HepG2 (cell line): Measurements from ENCODE around the gene NOXA1. TPM values are rescaled to one million over a fixed set of nuclear protein-coding genes. Genes with fewer than 3 reads are reported as not detected.

Experiments
- ARID5B ChIP-seq: IDR thresholded peaks from 2 replicates; pipeline ENCODE4 v1.4.0; 2020; ENCODE audit warnings: mild to moderate bottlenecking, missing genetic modification reagents
- ASH2L ChIP-seq: fragments of 300-600, 200-600 bp; sonication (generic); IDR thresholded peaks from 2 replicates; pipeline ENCODE4 v1.7.0; 2017; ENCODE audit warnings: low read depth, mild to moderate bottlenecking, moderate library complexity, mixed read lengths, low read length; ENCODE audit not compliant: insufficient read length
- CAMTA2 ChIP-seq: sonication (generic); formaldehyde crosslinking; IDR thresholded peaks from 2 replicates; pipeline ENCODE4 v1.4.0; 2020; ENCODE audit warnings: mild to moderate bottlenecking, missing genetic modification reagents, borderline replicate concordance
- ETV6 ChIP-seq: sonication (generic); formaldehyde crosslinking; conservative IDR thresholded peaks from 2 replicates; pipeline ENCODE4 v1.4.0; 2020; ENCODE audit warnings: missing genetic modification reagents
- FOXK2 ChIP-seq: fragments of 450-650 bp; IDR thresholded peaks from 2 replicates; pipeline ENCODE4 v1.6.1; 2016
- KDM5B ChIP-seq: sonication (generic); formaldehyde crosslinking; IDR thresholded peaks from 2 replicates; pipeline ENCODE4 v1.4.0; 2020; ENCODE audit warnings: missing genetic modification reagents, mild to moderate bottlenecking, borderline replicate concordance
- RFX3 ChIP-seq: IDR thresholded peaks from 2 replicates; pipeline ENCODE4 v1.6.1; 2016; ENCODE audit warnings: missing biosample characterization, missing genetic modification reagents
- ZHX1 ChIP-seq: sonication (generic); formaldehyde crosslinking; IDR thresholded peaks from 2 replicates; pipeline ENCODE4 v1.8.1; 2022; ENCODE audit warnings: low read depth, mild to moderate bottlenecking, missing genetic modification reagents
- ZIK1 ChIP-seq: sonication (generic); formaldehyde crosslinking; IDR thresholded peaks from 2 replicates; pipeline ENCODE4 v1.5.0; 2020; ENCODE audit warnings: mild to moderate bottlenecking, low read depth, missing genetic modification reagents, borderline replicate concordance
- ZNF577 ChIP-seq: sonication (generic); formaldehyde crosslinking; IDR thresholded peaks from 2 replicates; pipeline ENCODE4 v1.4.0; 2020; ENCODE audit warnings: mild to moderate bottlenecking, low read depth, missing genetic modification reagents, borderline replicate concordance
- ZNF619 ChIP-seq: sonication (generic); formaldehyde crosslinking; IDR thresholded peaks from 2 replicates; pipeline ENCODE4 v1.4.0; 2020; ENCODE audit warnings: mild to moderate bottlenecking, missing genetic modification reagents
- polyA plus RNA-seq, 8 experiments: library from polyadenylated mRNA; depleted of rRNA in 3 of 8; stranded (reverse) in 7 of 8; unstranded in 1 of 8; fragments of >200 nt; fragmentation: Illumina TruSeq in 4 of 8; extraction: Trizol in 4 of 8; gene quantifications; 2 replicates each; pipeline versions ENCODE4 v1.2.1 to v1.2.3, GENCODE V29; 2011 to 2016; ENCODE audit warnings: low read depth in 4 of 8, missing spikeins in 1 of 8, mixed read lengths in 1 of 8; ENCODE audit not compliant: insufficient read depth in 1 of 8
- total RNA-seq, 5 experiments: library from RNA; depleted of rRNA; stranded (reverse); fragments of >200 nt; fragmentation: Illumina TruSeq; extraction: Trizol; gene quantifications; 2 replicates each; pipeline ENCODE4 v1.2.3, GENCODE V29; 2016; ENCODE audit warnings: low read depth in 1 of 5
- TF ChIP-seq, protein P1 (sequence below): sonication (generic); formaldehyde crosslinking; IDR thresholded peaks from 2 replicates; pipeline ENCODE4 v1.8.1; 2023; ENCODE audit warnings: mild to moderate bottlenecking, missing genetic modification reagents
- TF ChIP-seq, protein P2 (sequence below): sonication (generic); formaldehyde crosslinking; IDR thresholded peaks from 2 replicates; pipeline ENCODE4 v1.4.0; 2020; ENCODE audit warnings: missing genetic modification reagents
- TF ChIP-seq, protein P3 (sequence below): sonication (generic); formaldehyde crosslinking; IDR thresholded peaks from 2 replicates; pipeline ENCODE4 v1.4.0; 2020; ENCODE audit warnings: missing genetic modification reagents

The NOXA1 gene
- total and polyA plus RNA-seq, 2 of the 13 experiments (the other 11 are each of a cell fraction or from before 2014, with no cell fraction given) = 0.78 to 1.2 TPM

DNA sequence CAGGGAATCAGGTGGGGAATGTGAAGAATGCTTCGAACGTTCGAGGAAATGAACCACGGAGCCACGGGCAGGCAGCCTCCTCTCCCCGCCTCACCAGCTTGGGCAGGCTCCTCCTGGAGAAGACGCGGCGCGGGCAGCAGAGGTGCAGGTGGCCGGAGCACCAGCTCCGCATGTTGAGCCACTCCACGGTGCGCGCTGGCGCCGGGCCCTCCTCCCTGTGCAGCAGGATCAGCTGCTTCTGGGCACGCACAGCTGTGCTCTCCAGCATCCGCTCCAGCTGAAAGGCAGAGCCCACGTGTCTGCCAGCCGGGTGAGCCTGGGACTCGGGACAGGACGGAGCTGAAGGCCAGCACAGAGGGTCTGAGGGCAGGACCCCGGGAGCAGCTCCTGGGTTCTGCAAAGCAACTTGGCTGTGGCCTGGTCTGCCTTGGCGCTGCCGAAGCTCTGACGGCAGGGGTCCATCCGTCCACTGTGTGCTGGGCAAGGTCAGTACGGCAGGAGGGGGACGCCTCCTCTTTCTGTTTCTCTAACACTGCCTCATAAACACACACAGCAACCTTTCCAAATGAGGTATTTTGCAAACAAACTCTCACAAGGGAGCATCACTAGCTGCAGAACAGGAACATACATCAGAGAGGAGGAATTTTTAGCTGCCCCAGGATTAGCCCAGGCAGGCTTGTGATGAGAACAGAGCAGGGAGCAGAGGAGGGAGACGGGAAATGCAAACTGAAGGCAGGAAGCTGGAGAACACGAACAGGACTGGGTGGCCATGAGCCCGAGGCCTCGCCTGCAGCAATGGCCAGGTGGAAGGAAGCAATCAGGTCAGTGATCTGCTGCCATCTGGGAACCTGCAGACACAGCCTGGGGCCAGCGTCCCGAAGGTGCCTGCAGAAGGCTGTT, 56.0 kb downstream of the NOXA1 start (continued):
- TF ChIP-seq ZNF577 (CRISPR knock-in tag) (no peak), RFX3 (CRISPR knock-in tag) (no peak), KDM5B (peak; percentile 65; the same call in 1 of the 2 replicates), ARID5B (CRISPR knock-in tag) (no peak), ZHX1 (no peak), ASH2L (no peak), ZNF619 (CRISPR knock-in tag) (no peak), ZIK1 (CRISPR knock-in tag) (no peak), CAMTA2 (CRISPR knock-in tag) (no peak), ETV6 (CRISPR knock-in tag) (no peak), FOXK2 (no peak)
- TF ChIP-seq, protein P1, sequence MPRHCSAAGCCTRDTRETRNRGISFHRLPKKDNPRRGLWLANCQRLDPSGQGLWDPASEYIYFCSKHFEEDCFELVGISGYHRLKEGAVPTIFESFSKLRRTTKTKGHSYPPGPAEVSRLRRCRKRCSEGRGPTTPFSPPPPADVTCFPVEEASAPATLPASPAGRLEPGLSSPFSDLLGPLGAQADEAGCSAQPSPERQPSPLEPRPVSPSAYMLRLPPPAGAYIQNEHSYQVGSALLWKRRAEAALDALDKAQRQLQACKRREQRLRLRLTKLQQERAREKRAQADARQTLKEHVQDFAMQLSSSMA = peak; percentile 24; the same call in 1 of the 2 replicates
- TF ChIP-seq, protein P2, sequence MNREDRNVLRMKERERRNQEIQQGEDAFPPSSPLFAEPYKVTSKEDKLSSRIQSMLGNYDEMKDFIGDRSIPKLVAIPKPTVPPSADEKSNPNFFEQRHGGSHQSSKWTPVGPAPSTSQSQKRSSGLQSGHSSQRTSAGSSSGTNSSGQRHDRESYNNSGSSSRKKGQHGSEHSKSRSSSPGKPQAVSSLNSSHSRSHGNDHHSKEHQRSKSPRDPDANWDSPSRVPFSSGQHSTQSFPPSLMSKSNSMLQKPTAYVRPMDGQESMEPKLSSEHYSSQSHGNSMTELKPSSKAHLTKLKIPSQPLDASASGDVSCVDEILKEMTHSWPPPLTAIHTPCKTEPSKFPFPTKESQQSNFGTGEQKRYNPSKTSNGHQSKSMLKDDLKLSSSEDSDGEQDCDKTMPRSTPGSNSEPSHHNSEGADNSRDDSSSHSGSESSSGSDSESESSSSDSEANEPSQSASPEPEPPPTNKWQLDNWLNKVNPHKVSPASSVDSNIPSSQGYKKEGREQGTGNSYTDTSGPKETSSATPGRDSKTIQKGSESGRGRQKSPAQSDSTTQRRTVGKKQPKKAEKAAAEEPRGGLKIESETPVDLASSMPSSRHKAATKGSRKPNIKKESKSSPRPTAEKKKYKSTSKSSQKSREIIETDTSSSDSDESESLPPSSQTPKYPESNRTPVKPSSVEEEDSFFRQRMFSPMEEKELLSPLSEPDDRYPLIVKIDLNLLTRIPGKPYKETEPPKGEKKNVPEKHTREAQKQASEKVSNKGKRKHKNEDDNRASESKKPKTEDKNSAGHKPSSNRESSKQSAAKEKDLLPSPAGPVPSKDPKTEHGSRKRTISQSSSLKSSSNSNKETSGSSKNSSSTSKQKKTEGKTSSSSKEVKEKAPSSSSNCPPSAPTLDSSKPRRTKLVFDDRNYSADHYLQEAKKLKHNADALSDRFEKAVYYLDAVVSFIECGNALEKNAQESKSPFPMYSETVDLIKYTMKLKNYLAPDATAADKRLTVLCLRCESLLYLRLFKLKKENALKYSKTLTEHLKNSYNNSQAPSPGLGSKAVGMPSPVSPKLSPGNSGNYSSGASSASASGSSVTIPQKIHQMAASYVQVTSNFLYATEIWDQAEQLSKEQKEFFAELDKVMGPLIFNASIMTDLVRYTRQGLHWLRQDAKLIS (CRISPR knock-in tag) = no peak
- TF ChIP-seq, protein P3, sequence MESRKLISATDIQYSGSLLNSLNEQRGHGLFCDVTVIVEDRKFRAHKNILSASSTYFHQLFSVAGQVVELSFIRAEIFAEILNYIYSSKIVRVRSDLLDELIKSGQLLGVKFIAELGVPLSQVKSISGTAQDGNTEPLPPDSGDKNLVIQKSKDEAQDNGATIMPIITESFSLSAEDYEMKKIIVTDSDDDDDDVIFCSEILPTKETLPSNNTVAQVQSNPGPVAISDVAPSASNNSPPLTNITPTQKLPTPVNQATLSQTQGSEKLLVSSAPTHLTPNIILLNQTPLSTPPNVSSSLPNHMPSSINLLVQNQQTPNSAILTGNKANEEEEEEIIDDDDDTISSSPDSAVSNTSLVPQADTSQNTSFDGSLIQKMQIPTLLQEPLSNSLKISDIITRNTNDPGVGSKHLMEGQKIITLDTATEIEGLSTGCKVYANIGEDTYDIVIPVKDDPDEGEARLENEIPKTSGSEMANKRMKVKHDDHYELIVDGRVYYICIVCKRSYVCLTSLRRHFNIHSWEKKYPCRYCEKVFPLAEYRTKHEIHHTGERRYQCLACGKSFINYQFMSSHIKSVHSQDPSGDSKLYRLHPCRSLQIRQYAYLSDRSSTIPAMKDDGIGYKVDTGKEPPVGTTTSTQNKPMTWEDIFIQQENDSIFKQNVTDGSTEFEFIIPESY (CRISPR knock-in tag) = peak; percentile 29; the same call in 1 of the 2 replicates
